SK-N-MC (cell line): Measurements from ENCODE around the gene NFATC2.

Source experiments
- EZH2 ChIP-seq: fragments of 200-600 bp; sonication (generic); IDR thresholded peaks from one replicate; pipeline ENCODE4 v1.6.1; 2017; ENCODE audit warnings: antibody characterized with exemption
- POLR2AphosphoS5 ChIP-seq: IDR thresholded peaks from 2 replicates; pipeline ENCODE4 v1.6.1; 2012; ENCODE audit warnings: mild to moderate bottlenecking, low read depth, low read length, borderline replicate concordance

GRCh38 chr20:51420111-51420510 lies 122.4 kb downstream of the NFATC2 start:
- TF ChIP-seq POLR2AphosphoS5 = no peak
- no peak for TF ChIP-seq EZH2
